Ovary (tissue), 9 donors: ENCODE data around the gene SERPINA4. TPM values are rescaled to one million over a fixed set of nuclear protein-coding genes. Genes with fewer than 3 reads are reported as not detected.

ENCODE experiments used
- DNase-seq, 5 donors: peaks; one replicate each; pipeline ENCODE4 v3.0.0-alpha.2; 2019 to 2020
- H3K27ac ChIP-seq, 2 donors: fragments of 200-600 bp; one replicate each; pipeline versions ENCODE4 v1.5.1 to v1.8.0; 2019 to 2022
- H3K27me3 ChIP-seq: fragments of 200-600 bp; one replicate; pipeline ENCODE4 v1.8.0; 2022
- H3K36me3 ChIP-seq: fragments of 200-600 bp; sonication (generic); one replicate; pipeline ENCODE4 v1.5.1; 2019
- H3K4me1 ChIP-seq: one replicate; pipeline ENCODE4 v1.8.1; 2013; ENCODE audit warnings: mild to moderate bottlenecking, moderate library complexity; ENCODE audit not compliant: insufficient read depth
- H3K4me3 ChIP-seq: fragments of 200-600 bp; sonication (generic); one replicate; pipeline ENCODE4 v1.5.1; 2017
- H3K9me3 ChIP-seq, 2 donors: fragments of 200-600 bp in 1 of 2; sonication (generic) in 1 of 2; one replicate each; pipeline versions ENCODE4 v1.5.1 to v1.8.1; 2013 to 2019; ENCODE audit warnings: mild to moderate bottlenecking in 1 of 2, moderate library complexity in 1 of 2
- EP300 ChIP-seq: sonication (generic); formaldehyde crosslinking; IDR thresholded peaks from one replicate; pipeline ENCODE4 v1.6.1; 2017; ENCODE audit warnings: antibody characterized with exemption
- POLR2A ChIP-seq: fragments of 450-650 bp; IDR thresholded peaks from one replicate; pipeline ENCODE4 v1.6.1; 2017; ENCODE audit warnings: antibody characterized with exemption, mild to moderate bottlenecking, moderate library complexity
- WGBS, 3 donors: extraction: QIAGEN DNeasy Blood & Tissue Kit in 1 of 3; methylation state at CpG; one replicate each; pipeline versions ENCODE4 v1.1.5 to v1.1.7; 2013 to 2017; 5-methylcytosine and 5-hydroxymethylcytosine counted together
- intact Hi-C, 4 donors: fragments of 100-400 bp; cut with DNase I; formaldehyde crosslinking; loops; one replicate each; pipeline versions ENCODE4 v1.11.0 to v1.15.1; 2022 to 2023
- polyA plus RNA-seq, 2 donors: library from polyadenylated mRNA; stranded (reverse); fragments of 200-250 nt in 1 of 2; fragments of 350-450 nt in 1 of 2; fragmentation: Illumina TruSeq in 1 of 2; extraction: RNeasy Lipid Tissue Mini Kit (QIAGEN cat#74804) in 1 of 2; gene quantifications; one replicate each; pipeline ENCODE4 v1.2.3, GENCODE V29; 2013 to 2014
- total RNA-seq, 7 donors: library from RNA; depleted of rRNA in 2 of 7; stranded (reverse); fragments of >200 nt in 2 of 7; fragmentation: NEBNext Ultra II Directional in 3 of 7; extraction: Animal tissue kit (Norgen Biotek cat#: 25700) in 3 of 7; gene quantifications; one replicate each; pipeline versions ENCODE4 v1.1.0 to v1.2.4, GENCODE V29; 2016 to 2023
- TF ChIP-seq, protein P1 (sequence below), 3 donors: fragments of 450-650 bp in 2 of 3; fragments of 200-600 bp in 1 of 3; IDR thresholded peaks; one replicate each; pipeline versions ENCODE4 v1.5.1 to v1.8.0; 2016 to 2022; ENCODE audit warnings: antibody characterized with exemption in 3 of 3, mild to moderate bottlenecking in 1 of 3
- donor health status: DM: no; HTN: no; CAD: no; lungs with moderate emphysema.
- donor health status: DM: no; HTN: no; CAD: no.
- donor health status: Bipolar disorder and iron deficiency.
- donor health status: DM: yes; HTN: yes; CAD: no.
- donor health status: DM: no; HTN: no; CAD: no.
- donor health status: DM: yes; HTN: yes; CAD: no.

The SERPINA4 gene
- total and polyA plus RNA-seq, 9 donors, result 0.11 to 0.22 (median 0.15) TPM; not detected in 5

DNA sequence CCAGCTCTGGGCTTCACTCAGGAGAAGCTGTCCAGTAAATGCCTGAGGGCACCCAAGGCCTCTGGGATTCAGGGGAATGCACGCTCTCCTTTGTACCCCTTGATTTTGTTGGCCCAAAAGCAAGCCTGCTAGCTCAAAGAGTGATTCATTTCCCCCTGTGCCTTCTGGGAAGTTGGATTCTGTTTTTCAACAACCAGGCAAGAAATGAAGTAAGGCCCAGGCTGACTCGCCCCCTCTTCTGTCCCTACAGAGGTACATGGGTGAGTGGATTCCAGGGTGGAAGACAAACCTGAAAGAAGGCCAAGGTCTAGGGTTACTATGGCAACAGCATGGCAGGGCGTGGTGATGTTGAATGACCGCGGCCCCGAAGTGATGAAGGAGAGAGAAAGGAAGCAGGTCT is 10.7 kb downstream of the SERPINA4 start:
- Histone ChIP-seq H3K4me3 (no peak overlapping the region), H3K27me3 (no peaks in the 10 kb centered on the region), H3K9me3 (no peaks in the 10 kb centered on the region), H3K4me1 (no peaks in the 10 kb centered on the region), H3K36me3 (no peaks in the 10 kb centered on the region), H3K27ac (peak overlapping the region in 1 of 2 donors; percentile 44)
- TF ChIP-seq, protein P1, sequence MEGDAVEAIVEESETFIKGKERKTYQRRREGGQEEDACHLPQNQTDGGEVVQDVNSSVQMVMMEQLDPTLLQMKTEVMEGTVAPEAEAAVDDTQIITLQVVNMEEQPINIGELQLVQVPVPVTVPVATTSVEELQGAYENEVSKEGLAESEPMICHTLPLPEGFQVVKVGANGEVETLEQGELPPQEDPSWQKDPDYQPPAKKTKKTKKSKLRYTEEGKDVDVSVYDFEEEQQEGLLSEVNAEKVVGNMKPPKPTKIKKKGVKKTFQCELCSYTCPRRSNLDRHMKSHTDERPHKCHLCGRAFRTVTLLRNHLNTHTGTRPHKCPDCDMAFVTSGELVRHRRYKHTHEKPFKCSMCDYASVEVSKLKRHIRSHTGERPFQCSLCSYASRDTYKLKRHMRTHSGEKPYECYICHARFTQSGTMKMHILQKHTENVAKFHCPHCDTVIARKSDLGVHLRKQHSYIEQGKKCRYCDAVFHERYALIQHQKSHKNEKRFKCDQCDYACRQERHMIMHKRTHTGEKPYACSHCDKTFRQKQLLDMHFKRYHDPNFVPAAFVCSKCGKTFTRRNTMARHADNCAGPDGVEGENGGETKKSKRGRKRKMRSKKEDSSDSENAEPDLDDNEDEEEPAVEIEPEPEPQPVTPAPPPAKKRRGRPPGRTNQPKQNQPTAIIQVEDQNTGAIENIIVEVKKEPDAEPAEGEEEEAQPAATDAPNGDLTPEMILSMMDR (IDR thresholded peaks at IDR 0.05), result no peak
- TF ChIP-seq EP300 (no peak), POLR2A (no peak)
- intact Hi-C loops, result no loop called here
- WGBS, 3 donors, result 81 to 94% (median 85%) methylated on average over 6 of the region's 6 CpGs
- DNase-seq, result peak in 1 of 5 donors; percentile 25

GRCh38 chr14:94572637-94573303 is 11.5 kb downstream of the SERPINA4 start:
- intact Hi-C loops, result no loop called here
- H3K36me3 ChIP-seq, result no peaks in the 10 kb centered on the region
- H3K27me3 ChIP-seq, result no peaks in the 10 kb centered on the region
- TF ChIP-seq, protein P1 (IDR thresholded peaks at IDR 0.05), result no peak
- TF ChIP-seq EP300, result no peak
- no peak for TF ChIP-seq POLR2A
- peak in 1 of 5 donors; percentile 11 for DNase-seq
- H3K27ac ChIP-seq, result no peak overlapping the region
- 72 to 81% (median 80%) methylated on average over 7 of the region's 7 CpGs for WGBS, 3 donors
- no peak overlapping the region for H3K4me3 ChIP-seq
- H3K9me3 ChIP-seq, result no peaks in the 10 kb centered on the region
- no peaks in the 10 kb centered on the region for H3K4me1 ChIP-seq

- 83 to 85% (median 84%) methylated on average over 6 of the region's 6 CpGs for WGBS, 3 donors
- no peaks in the 10 kb centered on the region for H3K36me3 ChIP-seq
- no peaks in the 10 kb centered on the region for H3K9me3 ChIP-seq
- H3K4me1 ChIP-seq, result no peaks in the 10 kb centered on the region
- intact Hi-C loops, result no loop called here
- no peak overlapping the region for H3K27ac ChIP-seq
- H3K4me3 ChIP-seq, result no peak overlapping the region
- peak in 1 of 5 donors; percentile 4 for DNase-seq
- TF ChIP-seq POLR2A, result no peak
- TF ChIP-seq, protein P1 (IDR thresholded peaks at IDR 0.05), result no peak
- H3K27me3 ChIP-seq, result no peaks in the 10 kb centered on the region
Measured at GRCh38 chr14:94573475-94574277, 12.4 kb downstream of the SERPINA4 start.

GRCh38 chr14:94574336-94574735 is 13.1 kb downstream of the SERPINA4 start:
- 78 to 98% (median 89%) methylated on average over 3 of the region's 3 CpGs for WGBS, 3 donors
- intact Hi-C loops, result no loop called here
- peak in 1 of 5 donors; percentile 6 for DNase-seq
- no peaks in the 10 kb centered on the region for H3K9me3 ChIP-seq
- no peaks in the 10 kb centered on the region for H3K4me1 ChIP-seq
- H3K36me3 ChIP-seq, result no peaks in the 10 kb centered on the region
- no peaks in the 10 kb centered on the region for H3K27me3 ChIP-seq
- TF ChIP-seq, protein P1 (IDR thresholded peaks at IDR 0.05), result no peak
- TF ChIP-seq POLR2A (no peak), EP300 (no peak)
- no peak overlapping the region for H3K27ac ChIP-seq
- no peak overlapping the region for H3K4me3 ChIP-seq
